ENCODE data around the gene CDH5.

GRCh38 chr16:66352304-66352703, 14.2 kb upstream of the CDH5 start:
- TF ChIP-seq CTCF (IDR thresholded peaks at IDR 0.05) (no peak), POLR2A (IDR thresholded peaks at IDR 0.05) (no peak)

All from body of pancreas (tissue), 4 donors.